HG02642 (cell line): Measurements from ENCODE around the gene DLG4.
A peak's percentile ranks its signal among the peaks of the same experiment; 100 is the strongest.

Source experiments
- ATAC-seq: cut with Tn5 transposase; IDR thresholded peaks from one replicate; pipeline ENCODE4 v1.9.1; 2021; ENCODE audit warnings: mild to moderate bottlenecking; ENCODE audit not compliant: unreplicated experiment, poor library complexity

DLG4 gene

DNA sequence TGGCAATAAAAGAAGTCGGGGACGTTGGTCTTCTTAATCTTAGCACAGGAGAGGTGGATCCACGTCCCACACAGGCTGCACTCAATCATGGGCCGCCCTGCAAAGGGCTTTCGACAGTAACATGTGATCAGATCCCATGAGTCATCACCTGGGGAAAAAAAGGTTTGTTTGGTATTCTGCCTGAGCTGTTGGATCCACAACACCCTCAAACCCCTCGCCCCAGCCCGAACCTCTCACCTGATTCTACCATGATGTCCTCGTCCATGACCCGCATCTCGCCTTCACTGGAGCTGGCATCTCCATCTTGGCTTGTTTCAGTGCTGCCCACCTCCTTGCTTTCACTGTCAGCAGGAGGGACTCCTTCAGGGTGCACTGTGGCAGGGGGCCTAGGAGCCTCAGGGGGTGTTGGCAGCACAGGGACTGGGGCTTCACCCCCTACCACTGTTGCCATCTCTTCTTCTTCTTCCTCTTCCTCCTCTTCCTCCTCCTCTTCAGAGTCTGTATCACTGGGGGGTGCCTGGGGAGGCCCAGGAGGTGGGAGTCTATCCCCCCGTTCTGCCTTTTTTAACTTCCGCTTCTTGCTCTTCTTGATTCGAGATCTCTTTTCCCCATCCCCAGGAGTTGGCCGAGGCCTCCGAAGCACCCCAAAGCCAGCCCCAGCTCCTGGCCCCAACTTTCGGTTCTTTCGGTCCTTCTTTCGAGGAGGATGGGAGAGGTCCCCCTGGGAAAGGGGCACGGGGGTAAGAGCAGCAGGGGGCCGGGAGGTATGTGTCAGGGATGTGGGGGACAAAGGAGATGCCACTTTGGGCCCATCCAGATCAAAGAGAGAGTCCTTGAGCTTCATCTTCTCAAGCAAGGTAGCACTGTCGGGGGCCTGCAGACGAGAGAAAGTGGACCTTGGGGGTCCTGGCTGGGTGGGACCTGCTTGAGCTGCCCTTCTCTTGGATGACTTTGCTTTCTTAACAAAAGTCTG lies 16.3 kb upstream of the DLG4 start:
- no peak for ATAC-seq

GRCh38 chr17:7234083-7234951 lies 14.7 kb upstream of the DLG4 start, which contains the start of gene DVL2:
TSS of gene DVL2 (minus strand) at chr17:7234517. CDS start at chr17:7234262, 255 bp downstream.
- ATAC-seq = peak; percentile 61

DNA sequence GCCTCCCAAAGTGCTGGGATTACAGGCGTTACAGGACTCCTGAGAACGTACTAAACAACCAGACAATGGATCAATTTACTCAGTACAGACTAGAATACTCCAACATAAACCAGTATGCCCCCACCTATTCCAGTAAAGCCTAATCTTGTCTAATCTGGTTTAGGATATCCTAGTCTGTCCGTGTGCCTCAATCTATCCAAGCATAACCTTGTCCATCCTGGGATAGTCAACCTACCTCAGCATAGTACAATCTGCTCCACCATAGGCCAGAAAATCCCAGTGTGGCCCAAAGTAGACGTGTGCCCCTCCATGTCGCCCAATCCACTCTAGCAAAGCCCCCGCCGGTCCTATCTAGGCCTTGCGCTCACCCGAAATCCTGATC lies 14.1 kb upstream of the DLG4 start:
- ATAC-seq = no peak

GRCh38 chr17:7232114-7232513 lies 12.5 kb upstream of the DLG4 start:
- no peak for ATAC-seq

- no peak for ATAC-seq
These were observed 9.9 kb upstream of the DLG4 start for GRCh38 chr17:7229504-7229903.

DNA sequence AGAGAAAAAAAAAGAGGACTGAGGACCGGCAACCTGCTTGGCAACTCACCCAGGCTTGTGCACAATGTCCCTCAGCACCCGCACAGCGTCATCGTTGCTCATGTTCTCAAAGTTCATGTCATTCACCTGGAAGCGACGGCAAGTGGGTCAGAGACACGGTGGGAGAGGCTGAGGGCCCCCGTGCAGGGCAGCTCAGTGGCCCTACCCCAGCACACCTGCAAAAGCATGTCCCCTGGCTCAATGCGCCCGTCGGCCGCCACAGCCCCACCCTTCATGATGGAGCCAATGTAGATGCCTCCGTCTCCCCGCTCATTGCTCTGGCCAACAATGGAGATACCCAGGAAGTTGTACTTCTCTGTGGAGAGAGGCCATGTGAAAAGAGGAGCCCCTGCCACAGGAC lies 9.3 kb upstream of the DLG4 start:
- no peak for ATAC-seq

GRCh38 chr17:7226721-7227710 lies 7.4 kb upstream of the DLG4 start:
- no peak for ATAC-seq

DNA sequence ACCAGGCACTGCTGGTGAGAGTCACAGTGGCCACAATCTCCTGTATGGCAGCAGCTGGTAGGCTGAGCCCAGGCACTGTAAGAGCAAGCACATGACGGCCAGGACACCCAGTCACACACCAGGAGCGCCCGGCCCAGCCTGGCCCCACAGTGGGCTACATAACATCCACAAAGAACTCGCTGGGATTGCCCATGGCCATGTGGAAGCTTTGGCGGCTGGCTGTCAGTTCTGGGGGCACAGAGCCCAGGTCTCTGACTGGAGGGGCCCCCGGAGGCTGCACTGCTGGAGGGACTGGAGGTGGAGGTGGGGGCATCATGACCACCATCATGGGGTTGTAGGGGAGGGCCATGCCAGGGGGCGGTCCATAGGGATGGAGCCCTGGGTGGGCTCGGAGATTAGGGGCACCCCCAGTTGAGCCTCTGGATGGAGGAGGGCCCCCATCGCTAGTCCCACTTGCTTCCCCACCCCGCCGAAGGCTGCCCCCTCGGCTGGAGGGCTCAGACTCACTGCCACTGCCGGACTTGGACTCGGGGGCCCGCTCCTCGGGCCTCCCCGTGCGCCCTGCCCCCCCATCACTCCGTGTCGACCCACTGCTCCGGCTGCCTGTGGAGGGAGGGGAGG lies 6.2 kb upstream of the DLG4 start:
- no peak for ATAC-seq

DNA sequence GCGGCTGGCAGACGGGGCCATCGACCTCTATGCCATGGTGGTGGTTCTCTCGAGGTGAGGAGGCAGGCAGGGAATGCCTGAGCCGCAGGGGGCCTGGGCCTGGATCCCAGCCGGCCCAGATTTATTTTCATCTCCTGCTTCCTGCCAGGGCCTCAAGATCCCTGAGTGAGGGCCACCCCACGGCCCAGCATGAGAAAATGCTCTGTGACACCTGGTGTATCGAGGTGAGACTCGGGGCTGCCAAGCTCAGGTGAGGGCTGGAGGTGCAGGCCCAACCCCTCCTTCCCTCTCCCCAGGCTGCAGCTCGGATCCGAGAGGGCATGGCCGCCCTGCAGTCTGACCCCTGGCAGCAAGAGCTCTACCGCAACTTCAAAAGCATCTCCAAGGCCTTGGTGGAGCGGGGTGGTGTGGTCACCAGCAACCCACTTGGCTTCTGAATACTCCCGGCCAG lies 5.0 kb upstream of the DLG4 start:
- no peak for ATAC-seq

- no peak for ATAC-seq
These were observed 4.5 kb upstream of the DLG4 start for GRCh38 chr17:7224110-7224509.

- ATAC-seq = no peak
These were observed 3.7 kb upstream of the DLG4 start for GRCh38 chr17:7223375-7223774.

DNA sequence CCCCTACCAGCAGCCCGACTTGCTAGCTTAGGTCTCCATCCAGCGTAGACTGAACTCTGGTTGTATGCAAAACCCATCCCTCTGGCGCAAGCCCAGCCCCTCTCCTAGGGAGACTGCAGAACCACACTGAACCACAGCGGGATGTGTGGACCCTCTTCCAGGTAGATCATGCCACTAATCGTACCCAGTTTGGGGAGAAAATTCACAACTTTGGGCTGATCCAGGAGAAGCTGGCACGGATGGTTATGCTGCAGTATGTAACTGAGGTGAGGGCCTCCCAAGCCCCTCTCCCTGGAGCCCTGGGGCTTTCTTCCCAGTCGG lies 3.3 kb upstream of the DLG4 start:
- ATAC-seq = no peak

GRCh38 chr17:7222093-7222971 lies 2.7 kb upstream of the DLG4 start:
- ATAC-seq = no peak

DNA sequence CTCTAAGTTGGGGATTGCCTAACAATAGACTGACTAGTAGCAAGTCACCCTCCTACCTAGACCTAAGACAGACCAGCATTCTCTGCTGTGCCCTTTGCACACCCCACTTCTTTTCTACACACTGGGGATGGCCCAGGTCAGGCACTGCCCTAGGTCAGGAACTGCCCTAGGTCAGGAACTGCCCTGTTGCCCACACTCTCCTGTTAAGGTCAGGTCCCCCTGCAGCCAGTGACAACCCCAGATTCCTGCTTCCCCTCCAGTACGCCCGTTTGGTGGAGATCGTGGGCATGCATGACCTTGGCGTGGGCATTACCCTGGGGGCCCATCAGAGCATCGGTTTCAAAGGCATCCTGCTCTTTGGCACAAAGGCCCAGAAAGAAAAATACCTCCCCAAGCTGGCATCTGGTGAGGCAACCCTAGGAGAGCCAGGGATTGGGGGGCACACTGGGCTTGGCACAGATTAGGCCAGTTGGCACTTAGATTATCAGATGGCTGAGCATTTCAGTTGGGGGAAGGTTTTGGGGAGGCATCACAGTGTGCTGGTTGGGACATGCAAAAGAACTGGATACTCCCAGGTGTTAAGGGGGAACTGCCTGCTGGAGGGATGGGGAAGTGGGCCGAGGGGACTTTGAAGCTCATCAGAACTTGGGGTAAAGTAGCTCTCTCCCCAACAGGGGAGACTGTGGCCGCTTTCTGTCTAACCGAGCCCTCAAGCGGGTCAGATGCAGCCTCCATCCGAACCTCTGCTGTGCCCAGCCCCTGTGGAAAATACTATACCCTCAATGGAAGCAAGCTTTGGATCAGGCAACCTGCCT lies 1.8 kb upstream of the DLG4 start:
- no peak for ATAC-seq

DNA sequence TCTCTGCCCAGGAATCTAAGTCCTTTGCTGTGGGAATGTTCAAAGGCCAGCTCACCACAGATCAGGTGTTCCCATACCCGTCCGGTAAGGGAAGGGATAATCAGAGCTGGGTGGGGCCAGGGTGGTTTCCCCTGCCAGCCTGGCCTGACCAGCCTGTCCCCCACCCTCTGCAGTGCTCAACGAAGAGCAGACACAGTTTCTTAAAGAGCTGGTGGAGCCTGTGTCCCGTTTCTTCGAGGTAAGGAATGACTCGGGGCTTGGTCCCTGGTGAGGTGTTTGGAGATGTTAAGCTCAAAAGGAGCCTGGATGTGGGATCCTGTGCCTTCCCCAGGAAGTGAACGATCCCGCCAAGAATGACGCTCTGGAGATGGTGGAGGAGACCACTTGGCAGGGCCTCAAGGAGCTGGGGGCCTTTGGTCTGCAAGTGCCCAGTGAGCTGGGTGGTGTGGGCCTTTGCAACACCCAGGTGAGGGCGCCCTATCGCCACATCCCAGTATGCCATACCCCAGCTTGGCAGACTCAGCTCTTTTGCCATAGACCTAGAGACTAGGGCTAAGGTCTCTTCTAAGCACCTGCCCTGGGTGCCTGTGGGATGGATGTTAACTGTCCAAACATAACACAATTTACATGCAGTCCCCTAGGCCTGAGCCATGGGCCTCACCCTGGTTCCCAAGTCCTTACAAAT lies 1.1 kb upstream of the DLG4 start:
- no peak for ATAC-seq

DNA sequence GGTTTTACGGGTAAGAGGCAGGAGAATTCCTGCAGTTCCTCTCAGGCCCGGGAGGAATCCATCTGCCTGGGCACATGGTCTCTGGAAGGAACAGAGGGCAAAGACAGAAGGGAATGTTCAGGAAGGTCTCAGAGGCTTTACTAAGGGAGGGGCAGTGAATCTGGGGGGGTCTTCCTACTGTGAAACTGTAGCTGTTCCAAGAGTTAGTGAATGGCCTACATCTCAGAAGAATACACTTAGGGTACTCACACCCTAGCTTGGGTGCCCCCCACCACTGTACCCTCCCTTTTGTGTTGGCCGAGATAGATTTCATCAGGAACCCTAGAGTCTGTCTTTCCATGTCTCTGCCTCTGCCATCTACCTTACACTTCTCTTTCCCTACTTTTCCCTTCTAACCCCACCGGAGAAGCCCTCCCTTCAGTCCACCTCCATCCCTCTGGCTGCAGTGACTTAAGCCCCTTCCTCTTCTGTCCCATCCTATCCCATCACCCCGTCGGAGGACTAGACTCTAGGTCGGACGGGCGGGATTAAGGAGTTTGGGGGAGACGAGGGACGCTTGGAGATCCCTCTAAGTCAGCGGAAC lies 316 bp downstream of the DLG4 start:
- ATAC-seq = no peak

DNA sequence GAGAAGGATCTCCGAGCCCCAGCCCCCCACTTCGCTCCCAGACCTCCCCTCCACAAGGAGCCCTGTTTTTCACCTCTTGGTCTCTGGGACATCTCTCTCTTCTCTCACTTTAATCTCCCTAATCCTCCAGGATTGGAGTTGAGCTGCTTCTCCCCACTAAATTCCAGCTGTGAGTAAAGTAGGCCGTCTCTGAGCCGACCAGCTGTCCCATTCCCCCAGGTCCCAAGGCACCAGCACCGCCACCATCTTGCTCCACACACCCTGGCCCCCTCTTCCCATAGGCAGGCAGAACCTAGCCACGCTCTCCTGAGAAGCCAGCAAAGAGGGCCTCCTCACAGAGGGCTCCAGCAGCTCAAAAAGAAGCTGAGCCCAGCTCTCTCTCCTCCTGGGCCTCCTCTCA lies 878 bp downstream of the DLG4 start:
- ATAC-seq = no peak
